GM23248 (cell line): ENCODE results near the gene SH3PXD2A. TPM values are rescaled to one million over a fixed set of nuclear protein-coding genes. Genes with fewer than 3 reads are reported as not detected.

Experiments used
- DNase-seq: peaks from one replicate; pipeline ENCODE4 v3.0.0-alpha.2; 2015
- H2AFZ ChIP-seq: fragments of 200-600 bp; sonication (generic); 2 replicates; pipeline ENCODE4 v1.6.1; 2016; ENCODE audit warnings: antibody characterized with exemption
- H3F3A ChIP-seq: fragments of 200-600 bp; sonication (generic); 2 replicates; pipeline ENCODE4 v1.6.1; 2016; ENCODE audit warnings: mild to moderate bottlenecking, antibody characterized with exemption, mixed run types; ENCODE audit not compliant: insufficient read depth
- H3K27ac ChIP-seq: fragments of 200-600 bp; sonication (generic); 2 replicates; pipeline ENCODE4 v1.5.1; 2016; ENCODE audit warnings: mild to moderate bottlenecking
- H3K27me3 ChIP-seq: fragments of 200-600 bp; sonication (generic); replicated peaks from 2 replicates; pipeline ENCODE4 v1.6.1; 2016; ENCODE audit warnings: mild to moderate bottlenecking; ENCODE audit not compliant: insufficient read depth
- H3K36me3 ChIP-seq: fragments of 200-600 bp; sonication (generic); 2 replicates; pipeline ENCODE4 v1.6.1; 2016; ENCODE audit warnings: low read depth, mild to moderate bottlenecking
- H3K4me1 ChIP-seq: fragments of 200-600 bp; sonication (generic); 2 replicates; pipeline ENCODE4 v1.6.1; 2016; ENCODE audit warnings: mild to moderate bottlenecking; ENCODE audit not compliant: insufficient read depth
- H3K4me2 ChIP-seq: fragments of 200-600 bp; sonication (generic); one replicate; pipeline ENCODE4 v1.6.1; 2016; ENCODE audit warnings: mild to moderate bottlenecking; ENCODE audit not compliant: unreplicated experiment
- H3K4me3 ChIP-seq: fragments of 200-600 bp; sonication (generic); 2 replicates; pipeline ENCODE4 v1.5.1; 2016; ENCODE audit warnings: mild to moderate bottlenecking
- H3K79me2 ChIP-seq: fragments of 200-600 bp; sonication (generic); 2 replicates; pipeline ENCODE4 v1.6.1; 2016; ENCODE audit warnings: mild to moderate bottlenecking; ENCODE audit not compliant: insufficient read depth
- H3K9ac ChIP-seq: fragments of 200-600 bp; sonication (generic); 2 replicates; pipeline ENCODE4 v1.6.1; 2016; ENCODE audit warnings: mild to moderate bottlenecking
- H3K9me2 ChIP-seq: fragments of 200-600 bp; sonication (generic); 2 replicates; pipeline ENCODE4 v1.6.1; 2016; ENCODE audit warnings: mixed run types, mild to moderate bottlenecking, moderate library complexity; ENCODE audit not compliant: insufficient read depth
- H3K9me3 ChIP-seq: fragments of 200-600 bp; sonication (generic); one replicate; pipeline ENCODE4 v1.6.1; 2017; ENCODE audit warnings: low read depth
- H4K20me1 ChIP-seq: fragments of 200-600 bp; sonication (generic); 2 replicates; pipeline ENCODE4 v1.6.0; 2016; ENCODE audit not compliant: insufficient read depth
- EZH2 ChIP-seq: fragments of 200-600 bp; sonication (generic); IDR thresholded peaks from 2 replicates; pipeline ENCODE4 v1.6.1; 2018; ENCODE audit warnings: antibody characterized with exemption, mild to moderate bottlenecking; ENCODE audit not compliant: insufficient read depth, poor library complexity, severe bottlenecking
- EZH2phosphoT487 ChIP-seq: fragments of 200-600 bp; sonication (generic); IDR thresholded peaks from 2 replicates; pipeline ENCODE4 v1.6.1; 2018; ENCODE audit warnings: antibody characterized with exemption, moderate library complexity, mild to moderate bottlenecking, low read depth; ENCODE audit not compliant: insufficient read depth
- WGBS, 2 experiments: methylation state at CpG; one replicate each; pipeline ENCODE4 v1.1.6; 2015 to 2017; ENCODE audit warnings: low lambda C conversion rate in 2 of 2, low coverage in 1 of 2; ENCODE audit errors: missing lambda C conversion rate in 2 of 2; 5-methylcytosine and 5-hydroxymethylcytosine counted together
- in situ Hi-C: fragments of 300-500 bp; cut with MboI; formaldehyde crosslinking; loops from 2 replicates; pipeline ENCODE4 v1.15.0; 2020
- polyA plus RNA-seq: library from polyadenylated mRNA; unstranded; fragments of >200 nt; fragmentation: Nextera tagmentation; extraction: Ambion mirVana; gene quantifications from 2 replicates; pipeline ENCODE4 v1.2.1, GENCODE V29; 2016
- total RNA-seq: library from RNA; depleted of rRNA; stranded (reverse); fragments of >200 nt; shearing (Covaris generic); gene quantifications from 2 replicates; pipeline ENCODE4 v1.2.3, GENCODE V29; 2014

The SH3PXD2A gene
- total and polyA plus RNA-seq, 2 experiments from 2014 or later = 34.0 to 58.0 TPM

DNA sequence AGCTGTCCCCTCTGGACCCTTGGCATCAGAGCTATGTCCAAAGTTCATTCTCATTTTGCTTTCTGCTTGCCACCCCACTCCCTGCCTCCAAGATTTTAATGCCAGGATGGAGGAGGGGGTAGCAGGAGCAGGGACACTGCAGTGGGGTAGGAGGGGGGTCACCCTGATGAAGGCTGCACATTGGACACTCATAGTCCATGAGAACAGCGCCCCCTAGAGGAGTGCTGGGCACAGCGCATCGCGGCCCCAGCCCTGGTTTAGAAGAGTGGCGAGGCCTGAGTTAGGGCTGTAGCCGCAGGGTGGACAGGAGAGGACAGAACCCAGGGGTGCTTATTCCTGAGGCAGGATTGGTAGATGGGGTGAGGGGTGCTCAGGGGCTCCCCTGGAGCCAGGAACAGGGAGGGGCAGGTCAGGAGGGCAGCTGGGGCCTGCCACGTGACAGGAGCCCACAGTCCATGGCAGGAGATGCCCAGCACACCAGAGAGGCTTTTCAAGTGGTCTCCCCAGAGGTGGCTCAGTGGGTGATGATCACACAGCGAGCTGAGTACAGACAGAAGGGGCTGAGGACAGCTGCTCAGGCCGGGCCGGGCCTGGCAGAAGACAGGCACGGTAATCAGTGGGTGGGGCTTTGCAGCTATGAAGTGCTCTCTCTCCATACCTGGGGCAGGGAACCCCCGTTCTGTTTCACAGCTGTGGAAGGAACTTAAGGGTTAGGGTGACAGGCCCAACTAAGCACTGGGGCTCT is 290.4 kb downstream of the SH3PXD2A start:
- Histone ChIP-seq H3K4me1 (no peaks in the 10 kb centered on the region), H3K79me2 (no peaks in the 10 kb centered on the region), H3K4me3 (no peak overlapping the region), H3K36me3 (no peaks in the 10 kb centered on the region), H2AFZ (no peak overlapping the region), H4K20me1 (no peaks in the 10 kb centered on the region), H3K4me2 (no peak overlapping the region), H3K27ac (no peak overlapping the region), H3K27me3 (peaks cover 32% of the 10 kb centered on the region), H3F3A (0 out of 2 replicates have a peak, but pooled peaks cover 4% of the 10 kb centered on the region), H3K9me3 (no peaks in the 10 kb centered on the region), H3K9ac (no peak overlapping the region), H3K9me2 (no peaks in the 10 kb centered on the region)
- in situ Hi-C loops = no loop called here
- TF ChIP-seq EZH2 = no peak
- TF ChIP-seq EZH2phosphoT487 = no peak
- WGBS, 2 experiments = 55 to 58% methylated on average over 12 of the region's 12 CpGs
- peak; percentile 32 for DNase-seq

DNA sequence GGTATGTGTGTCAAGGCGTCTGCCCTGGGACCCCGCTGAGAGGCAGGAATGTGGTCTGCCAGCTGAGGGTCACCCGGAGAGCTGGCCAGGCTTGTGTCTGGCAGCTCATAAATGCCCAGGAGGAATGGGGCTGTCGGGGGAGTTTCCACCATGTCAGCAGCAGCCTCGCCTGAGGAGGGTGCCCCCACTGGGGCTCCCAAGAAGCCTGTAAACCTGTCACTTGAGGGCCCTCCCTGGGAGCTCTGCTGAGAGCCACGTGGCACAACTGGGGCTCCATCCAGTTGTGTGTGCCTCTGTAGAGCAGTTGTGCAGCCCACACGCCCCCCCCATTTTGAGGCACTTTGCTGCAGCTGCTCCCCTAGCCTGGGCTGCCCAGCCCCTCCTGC is 291.3 kb downstream of the SH3PXD2A start:
- no peak overlapping the region for H2AFZ ChIP-seq
- 40 to 52% methylated on average over 6 of the region's 7 CpGs for WGBS, 2 experiments
- TF ChIP-seq EZH2phosphoT487 (no peak), EZH2 (no peak)
- no peaks in the 10 kb centered on the region for H3K9me2 ChIP-seq
- no peak overlapping the region for H3K9ac ChIP-seq
- no peaks in the 10 kb centered on the region for H3K4me1 ChIP-seq
- H3F3A ChIP-seq = 0 out of 2 replicates have a peak, but pooled peaks cover 4% of the 10 kb centered on the region
- H3K9me3 ChIP-seq = no peaks in the 10 kb centered on the region
- H3K4me3 ChIP-seq = no peak overlapping the region
- in situ Hi-C loops = no loop called here
- no peaks in the 10 kb centered on the region for H3K79me2 ChIP-seq
- no peaks in the 10 kb centered on the region for H3K36me3 ChIP-seq
- no peak overlapping the region for H3K4me2 ChIP-seq
- H3K27ac ChIP-seq = no peak overlapping the region
- H3K27me3 ChIP-seq = peaks cover 27% of the 10 kb centered on the region
- no peak for DNase-seq
- no peaks in the 10 kb centered on the region for H4K20me1 ChIP-seq

GRCh38 chr10:103563231-103564115 is 291.9 kb downstream of the SH3PXD2A start:
- H3F3A ChIP-seq = 0 out of 2 replicates have a peak, but pooled peaks cover 4% of the 10 kb centered on the region
- H3K4me1 ChIP-seq = no peaks in the 10 kb centered on the region
- 65 to 76% methylated on average over 7 of the region's 7 CpGs for WGBS, 2 experiments
- H3K9ac ChIP-seq = no peak overlapping the region
- H3K27me3 ChIP-seq = peaks cover 26% of the 10 kb centered on the region
- no peak overlapping the region for H2AFZ ChIP-seq
- no peaks in the 10 kb centered on the region for H3K9me3 ChIP-seq
- H3K27ac ChIP-seq = no peak overlapping the region
- H3K4me2 ChIP-seq = no peak overlapping the region
- no peak overlapping the region for H3K4me3 ChIP-seq
- no peaks in the 10 kb centered on the region for H3K36me3 ChIP-seq
- DNase-seq = no peak
- H3K79me2 ChIP-seq = no peaks in the 10 kb centered on the region
- TF ChIP-seq EZH2 = no peak
- TF ChIP-seq EZH2phosphoT487 = no peak
- in situ Hi-C loops = no loop called here
- H4K20me1 ChIP-seq = no peaks in the 10 kb centered on the region
- H3K9me2 ChIP-seq = no peaks in the 10 kb centered on the region

DNA sequence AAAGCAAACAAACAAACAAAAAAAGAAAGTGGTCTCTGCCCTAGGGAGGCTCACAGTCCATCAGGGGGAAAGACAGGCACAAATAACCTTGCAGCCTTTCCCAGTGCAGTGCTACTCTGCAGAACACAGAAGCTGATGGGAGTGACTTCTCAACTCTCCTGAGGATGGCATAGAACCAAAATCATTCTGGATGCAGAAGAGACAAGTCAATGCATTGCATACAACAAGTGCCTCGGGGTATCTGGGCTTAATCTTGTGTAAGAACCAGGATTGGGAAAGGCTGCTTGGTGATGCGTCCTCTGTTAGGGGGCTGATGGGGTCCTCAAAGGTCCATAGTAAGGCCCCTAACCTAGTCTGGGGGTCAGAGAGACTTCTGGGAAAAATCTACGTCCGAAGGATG is 293.0 kb downstream of the SH3PXD2A start:
- H3K4me3 ChIP-seq = no peak overlapping the region
- TF ChIP-seq EZH2phosphoT487 = no peak
- TF ChIP-seq EZH2 = no peak
- no peaks in the 10 kb centered on the region for H3K36me3 ChIP-seq
- H3F3A ChIP-seq = 0 out of 2 replicates have a peak, but pooled peaks cover 4% of the 10 kb centered on the region
- H4K20me1 ChIP-seq = no peaks in the 10 kb centered on the region
- no peaks in the 10 kb centered on the region for H3K4me1 ChIP-seq
- H3K9ac ChIP-seq = no peak overlapping the region
- no peak overlapping the region for H2AFZ ChIP-seq
- WGBS, 2 experiments = 67 to 68% methylated on average over 4 of the region's 4 CpGs
- no peaks in the 10 kb centered on the region for H3K9me2 ChIP-seq
- DNase-seq = no peak
- in situ Hi-C loops = no loop called here
- H3K9me3 ChIP-seq = no peaks in the 10 kb centered on the region
- peaks cover 26% of the 10 kb centered on the region for H3K27me3 ChIP-seq
- no peak overlapping the region for H3K4me2 ChIP-seq
- no peaks in the 10 kb centered on the region for H3K79me2 ChIP-seq
- H3K27ac ChIP-seq = no peak overlapping the region
